Vagina (tissue), 2 donors: ENCODE data around the gene MCF2L.

Source experiments
- POLR2A ChIP-seq, 2 donors: fragments of 450-650 bp; IDR thresholded peaks; one replicate each; pipeline ENCODE4 v1.6.1; 2017; ENCODE audit warnings: antibody characterized with exemption in 2 of 2, mild to moderate bottlenecking in 2 of 2, moderate library complexity in 2 of 2
- POLR2AphosphoS5 ChIP-seq, 2 donors: sonication (generic); formaldehyde crosslinking; IDR thresholded peaks; one replicate each; pipeline ENCODE4 v1.9.0; 2017; ENCODE audit warnings: antibody characterized with exemption in 2 of 2, mild to moderate bottlenecking in 2 of 2, low read depth in 1 of 2; ENCODE audit not compliant: insufficient read depth in 1 of 2
- TF ChIP-seq, protein P1 (sequence below), 3 experiments: fragments of 450-650 bp in 2 of 3; fragments of 200-600 bp in 1 of 3; sonication (generic) in 1 of 3; IDR thresholded peaks; one replicate each; pipeline ENCODE4 v1.5.1; 2017 to 2019; ENCODE audit warnings: antibody characterized with exemption in 3 of 3, mild to moderate bottlenecking in 2 of 3, moderate library complexity in 2 of 3

DNA sequence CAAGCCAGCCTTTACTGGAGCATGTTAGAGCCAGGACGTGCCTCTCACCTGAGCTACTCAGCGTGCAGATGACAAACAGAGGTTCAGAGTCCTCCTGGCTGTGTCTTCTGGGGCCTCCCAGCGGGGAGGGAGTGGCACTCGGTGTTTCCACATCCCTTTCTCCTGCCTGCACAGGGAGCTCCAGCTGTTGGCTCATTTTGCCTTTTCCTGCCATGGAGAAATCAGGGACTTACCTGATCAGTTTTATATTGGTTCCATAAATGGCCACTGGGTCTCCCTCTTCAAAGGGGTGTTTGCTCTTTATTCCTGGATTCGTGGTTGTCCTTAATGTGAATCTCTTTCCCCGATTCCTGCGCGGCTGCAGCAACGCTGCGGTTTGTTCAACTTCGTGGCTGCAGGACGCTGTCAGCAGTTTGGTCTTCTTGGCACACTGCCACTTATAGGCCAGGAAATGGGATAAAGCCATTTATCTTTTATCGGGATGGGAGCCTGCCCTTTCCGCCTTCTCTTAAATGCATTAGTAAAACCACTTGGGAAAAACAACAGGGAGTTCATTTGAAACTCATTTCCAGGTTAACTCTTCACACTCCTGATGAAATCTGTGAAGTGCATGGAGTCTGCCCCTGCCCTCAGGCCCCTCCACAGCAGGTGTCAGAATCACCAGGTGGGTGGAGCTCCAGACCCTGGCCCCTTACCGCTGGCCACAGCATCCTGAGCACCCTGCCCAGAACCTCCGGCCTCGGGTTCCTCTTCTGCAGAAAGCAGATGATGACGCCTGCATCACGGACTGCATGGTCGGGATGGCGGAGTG, 39.8 kb upstream of the MCF2L start:
- TF ChIP-seq, protein P1, sequence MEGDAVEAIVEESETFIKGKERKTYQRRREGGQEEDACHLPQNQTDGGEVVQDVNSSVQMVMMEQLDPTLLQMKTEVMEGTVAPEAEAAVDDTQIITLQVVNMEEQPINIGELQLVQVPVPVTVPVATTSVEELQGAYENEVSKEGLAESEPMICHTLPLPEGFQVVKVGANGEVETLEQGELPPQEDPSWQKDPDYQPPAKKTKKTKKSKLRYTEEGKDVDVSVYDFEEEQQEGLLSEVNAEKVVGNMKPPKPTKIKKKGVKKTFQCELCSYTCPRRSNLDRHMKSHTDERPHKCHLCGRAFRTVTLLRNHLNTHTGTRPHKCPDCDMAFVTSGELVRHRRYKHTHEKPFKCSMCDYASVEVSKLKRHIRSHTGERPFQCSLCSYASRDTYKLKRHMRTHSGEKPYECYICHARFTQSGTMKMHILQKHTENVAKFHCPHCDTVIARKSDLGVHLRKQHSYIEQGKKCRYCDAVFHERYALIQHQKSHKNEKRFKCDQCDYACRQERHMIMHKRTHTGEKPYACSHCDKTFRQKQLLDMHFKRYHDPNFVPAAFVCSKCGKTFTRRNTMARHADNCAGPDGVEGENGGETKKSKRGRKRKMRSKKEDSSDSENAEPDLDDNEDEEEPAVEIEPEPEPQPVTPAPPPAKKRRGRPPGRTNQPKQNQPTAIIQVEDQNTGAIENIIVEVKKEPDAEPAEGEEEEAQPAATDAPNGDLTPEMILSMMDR (IDR thresholded peaks at IDR 0.05), result no peak
- no peak for TF ChIP-seq POLR2A (IDR thresholded peaks at IDR 0.05)
- no peak for TF ChIP-seq POLR2AphosphoS5 (IDR thresholded peaks at IDR 0.05; ENCODE audit: insufficient read depth in 1 of 2, low read depth in 1 of 2)
